Vagina (tissue), 2 donors: ENCODE measurements around the gene CCR6.
A peak's percentile ranks its signal among the peaks of the same experiment; 100 is the strongest.
"Not testable (repeated sequence)": the region's sequence is repeated elsewhere in the genome, so short reads cannot be mapped to it uniquely, and the experiment has no call there.

Source experiments
- CTCF ChIP-seq, 3 experiments: fragments of 450-650 bp in 2 of 3; fragments of 200-600 bp in 1 of 3; sonication (generic) in 1 of 3; IDR thresholded peaks; one replicate each; pipeline ENCODE4 v1.5.1; 2017 to 2019; ENCODE audit warnings: antibody characterized with exemption in 3 of 3, mild to moderate bottlenecking in 2 of 3, moderate library complexity in 2 of 3
- POLR2AphosphoS5 ChIP-seq, 2 donors: sonication (generic); formaldehyde crosslinking; IDR thresholded peaks; one replicate each; pipeline ENCODE4 v1.9.0; 2017; ENCODE audit warnings: antibody characterized with exemption in 2 of 2, mild to moderate bottlenecking in 2 of 2, low read depth in 1 of 2; ENCODE audit not compliant: insufficient read depth in 1 of 2

DNA sequence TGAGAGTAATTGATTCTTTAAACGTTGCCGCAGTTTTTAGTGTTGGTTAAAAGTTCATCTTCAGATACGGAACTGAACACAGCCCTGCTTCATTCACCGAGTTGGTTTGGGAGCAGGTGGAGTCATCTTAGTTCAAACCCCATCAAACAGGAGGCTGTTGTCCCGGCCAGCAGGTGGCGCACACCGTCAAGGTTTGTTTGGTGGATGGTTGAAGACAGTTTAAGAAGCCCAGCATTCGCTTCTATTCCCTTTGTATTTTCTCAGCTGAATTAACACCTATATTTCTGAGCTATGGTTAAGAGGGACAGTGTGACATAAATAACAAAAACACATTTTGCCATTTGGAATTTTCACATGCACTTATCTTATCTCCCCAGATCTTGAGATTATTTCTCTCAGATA, 60.0 kb downstream of the CCR6 start:
- TF ChIP-seq POLR2AphosphoS5 (IDR thresholded peaks at IDR 0.05; ENCODE audit: insufficient read depth in 1 of 2, low read depth in 1 of 2), result not testable (repeated sequence)
- peak in 2 of 3 experiments; percentile 6 to 13 for TF ChIP-seq CTCF (IDR thresholded peaks at IDR 0.05)
